Uterus (tissue), 4 donors: Measurements from ENCODE around the gene BUD31. TPM values are rescaled to one million over a fixed set of nuclear protein-coding genes. Genes with fewer than 3 reads are reported as not detected.

Source experiments
- DNase-seq, 2 donors: peaks; one replicate each; pipeline ENCODE4 v3.0.0-alpha.2; 2019 to 2020
- H3K27ac ChIP-seq, 2 donors: fragments of 200-600 bp; sonication (generic); 1 replicate in 1 of 2; 2 replicates in 1 of 2; pipeline ENCODE4 v1.5.1; 2016 to 2018
- H3K27me3 ChIP-seq, 2 donors: fragments of 200-600 bp; sonication (generic); one replicate each; pipeline ENCODE4 v1.5.1; 2018 to 2019; ENCODE audit warnings: control low read depth in 1 of 2
- H3K36me3 ChIP-seq, 2 donors: fragments of 200-600 bp; sonication (generic); one replicate each; pipeline ENCODE4 v1.5.1; 2019; ENCODE audit warnings: control low read depth in 1 of 2
- H3K4me1 ChIP-seq, 2 donors: fragments of 200-600 bp; sonication (generic); one replicate each; pipeline ENCODE4 v1.5.1; 2018 to 2019; ENCODE audit warnings: control low read depth in 1 of 2
- H3K4me3 ChIP-seq, 2 donors: fragments of 200-600 bp; sonication (generic); 1 replicate in 1 of 2; 2 replicates in 1 of 2; pipeline ENCODE4 v1.5.1; 2018 to 2019; ENCODE audit warnings: mild to moderate bottlenecking in 1 of 2
- H3K9me3 ChIP-seq, 2 donors: fragments of 200-600 bp; sonication (generic); one replicate each; pipeline ENCODE4 v1.5.1; 2019; ENCODE audit warnings: control low read depth in 1 of 2
- POLR2A ChIP-seq, 2 donors: fragments of 450-650 bp; IDR thresholded peaks; one replicate each; pipeline ENCODE4 v1.6.1; 2016; ENCODE audit warnings: antibody characterized with exemption in 2 of 2, mild to moderate bottlenecking in 1 of 2, moderate library complexity in 1 of 2
- intact Hi-C: fragments of 100-400 bp; cut with DNase I; formaldehyde crosslinking; loops from one replicate; pipeline ENCODE4 v1.15.1; 2023; ENCODE audit warnings: low total_unique reads
- total RNA-seq, 4 donors: library from RNA; depleted of rRNA in 3 of 4; stranded (reverse); fragments of >200 nt in 3 of 4; gene quantifications; one replicate each; pipeline versions ENCODE4 v1.1.0 to v1.2.4, GENCODE V29; 2014 to 2023
- TF ChIP-seq, protein P1 (sequence below), 4 experiments: fragments of 200-600 bp in 2 of 4; fragments of 450-650 bp in 2 of 4; sonication (generic) in 2 of 4; IDR thresholded peaks; one replicate each; pipeline ENCODE4 v1.5.1; 2016 to 2019; ENCODE audit warnings: antibody characterized with exemption in 4 of 4, mild to moderate bottlenecking in 2 of 4, moderate library complexity in 1 of 4
- donor health status: DM: yes; HTN: yes; CAD: no.

The BUD31 gene
- total RNA-seq, 4 donors from 2014 or later: 29.4 to 93.2 (median 54.4) TPM

- peaks cover 6% of the 10 kb centered on the region in 2 donors for H3K4me1 ChIP-seq
- peak within 1 kb of the TSS; percentile 73 to 87 for H3K4me3 ChIP-seq
- intact Hi-C loops: no loop called here
- no peaks in the 10 kb centered on the region for H3K9me3 ChIP-seq
- no peaks in the 10 kb centered on the region for H3K27me3 ChIP-seq
- H3K27ac ChIP-seq: peak within 1 kb of the TSS; percentile 88 to 91
- peak; percentile 93 to 97 for DNase-seq
- H3K36me3 ChIP-seq: no peaks in the 10 kb centered on the region
- peak in 1 of 2 donors; percentile 62 for TF ChIP-seq POLR2A (IDR thresholded peaks at IDR 0.05)
- TF ChIP-seq, protein P1, sequence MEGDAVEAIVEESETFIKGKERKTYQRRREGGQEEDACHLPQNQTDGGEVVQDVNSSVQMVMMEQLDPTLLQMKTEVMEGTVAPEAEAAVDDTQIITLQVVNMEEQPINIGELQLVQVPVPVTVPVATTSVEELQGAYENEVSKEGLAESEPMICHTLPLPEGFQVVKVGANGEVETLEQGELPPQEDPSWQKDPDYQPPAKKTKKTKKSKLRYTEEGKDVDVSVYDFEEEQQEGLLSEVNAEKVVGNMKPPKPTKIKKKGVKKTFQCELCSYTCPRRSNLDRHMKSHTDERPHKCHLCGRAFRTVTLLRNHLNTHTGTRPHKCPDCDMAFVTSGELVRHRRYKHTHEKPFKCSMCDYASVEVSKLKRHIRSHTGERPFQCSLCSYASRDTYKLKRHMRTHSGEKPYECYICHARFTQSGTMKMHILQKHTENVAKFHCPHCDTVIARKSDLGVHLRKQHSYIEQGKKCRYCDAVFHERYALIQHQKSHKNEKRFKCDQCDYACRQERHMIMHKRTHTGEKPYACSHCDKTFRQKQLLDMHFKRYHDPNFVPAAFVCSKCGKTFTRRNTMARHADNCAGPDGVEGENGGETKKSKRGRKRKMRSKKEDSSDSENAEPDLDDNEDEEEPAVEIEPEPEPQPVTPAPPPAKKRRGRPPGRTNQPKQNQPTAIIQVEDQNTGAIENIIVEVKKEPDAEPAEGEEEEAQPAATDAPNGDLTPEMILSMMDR (IDR thresholded peaks at IDR 0.05): peak in 2 of 4 experiments; percentile 5 to 49
Measured at GRCh38 chr7:99438573-99439480, 30.1 kb downstream of the BUD31 start, which contains the start of the genes CPSF4 and PTCD1. TSS of gene CPSF4 (plus strand) at chr7:99438943. CDS start at chr7:99439083, 140 bp downstream. TSS of gene PTCD1 (minus strand) at chr7:99438798. CDS start at chr7:99435242, 3,556 bp downstream.

DNA sequence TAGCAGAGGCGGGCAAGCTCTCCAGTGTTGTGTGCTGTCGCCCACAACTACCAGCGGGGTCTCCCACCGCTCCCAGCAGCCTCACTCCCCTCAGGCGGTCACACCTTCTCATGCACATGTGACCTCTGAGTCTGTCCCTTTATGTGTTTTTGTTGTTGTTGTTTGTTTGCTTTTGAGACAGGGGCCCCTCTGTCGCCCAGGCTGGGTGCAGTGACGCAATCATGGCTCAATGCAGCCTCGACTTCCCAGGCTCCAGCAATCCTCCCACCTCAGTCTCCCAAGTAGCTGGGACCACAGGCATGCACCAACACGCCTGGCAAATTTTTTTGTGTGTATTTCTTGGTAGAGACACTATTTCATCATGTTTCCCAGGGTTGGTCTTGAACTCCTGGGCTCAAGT lies 31.4 kb downstream of the BUD31 start:
- Histone ChIP-seq H3K36me3 (no peaks in the 10 kb centered on the region), H3K27me3 (no peaks in the 10 kb centered on the region), H3K4me3 (peak overlapping the region; percentile 73 to 87), H3K9me3 (no peaks in the 10 kb centered on the region), H3K4me1 (peaks cover 6% of the 10 kb centered on the region in 2 donors), H3K27ac (no peak overlapping the region)
- intact Hi-C loops: no loop called here
- DNase-seq: no peak
- TF ChIP-seq, protein P1 (IDR thresholded peaks at IDR 0.05): no peak
- TF ChIP-seq POLR2A (IDR thresholded peaks at IDR 0.05): no peak

DNA sequence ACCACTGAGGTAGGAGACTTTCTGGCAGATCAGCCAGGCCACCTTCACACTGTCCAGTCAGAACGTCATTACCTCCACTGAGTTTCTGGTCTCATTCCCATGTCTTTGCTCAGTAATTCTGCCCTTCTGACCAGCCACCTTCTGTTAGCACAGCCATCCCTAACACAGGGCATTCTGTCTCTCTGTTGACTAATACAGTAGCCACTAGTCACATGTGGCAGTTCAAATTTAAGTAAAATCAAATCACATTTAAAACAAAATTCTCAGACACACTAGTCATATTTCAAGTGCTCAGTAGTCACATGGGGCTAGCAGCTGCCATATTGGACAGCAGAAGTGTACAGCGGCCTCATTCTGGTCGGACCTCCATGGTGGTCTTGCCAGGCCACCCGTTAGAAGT lies 37.3 kb downstream of the BUD31 start:
- H3K9me3 ChIP-seq: no peaks in the 10 kb centered on the region
- H3K36me3 ChIP-seq: no peaks in the 10 kb centered on the region
- H3K27ac ChIP-seq: no peak overlapping the region
- TF ChIP-seq, protein P1 (IDR thresholded peaks at IDR 0.05): no peak
- no peak for TF ChIP-seq POLR2A (IDR thresholded peaks at IDR 0.05)
- H3K27me3 ChIP-seq: no peaks in the 10 kb centered on the region
- intact Hi-C loops: no loop called here
- no peaks in the 10 kb centered on the region for H3K4me1 ChIP-seq
- no peak for DNase-seq
- no peak overlapping the region for H3K4me3 ChIP-seq

DNA sequence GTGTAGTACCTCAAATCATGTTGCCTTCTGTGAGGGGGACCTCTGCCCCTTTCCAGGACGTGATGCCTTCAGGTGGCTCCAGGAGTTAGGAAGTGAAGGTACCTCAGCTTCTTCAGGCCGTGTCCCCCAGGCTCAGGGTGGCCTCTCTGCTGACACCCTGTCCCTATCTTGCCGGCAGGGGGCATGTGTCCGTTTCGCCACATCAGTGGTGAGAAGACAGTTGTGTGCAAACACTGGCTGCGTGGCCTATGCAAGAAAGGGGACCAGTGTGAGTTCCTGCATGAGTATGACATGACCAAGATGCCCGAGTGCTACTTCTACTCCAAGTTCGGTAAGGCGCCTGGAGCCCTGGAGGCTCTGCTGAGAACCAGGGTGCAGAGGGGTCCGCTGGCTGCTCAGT lies 39.2 kb downstream of the BUD31 start:
- intact Hi-C loops: no loop called here
- Histone ChIP-seq H3K36me3 (no peaks in the 10 kb centered on the region), H3K4me1 (no peaks in the 10 kb centered on the region), H3K4me3 (no peak overlapping the region), H3K27me3 (no peaks in the 10 kb centered on the region), H3K27ac (no peak overlapping the region), H3K9me3 (no peaks in the 10 kb centered on the region)
- no peak for DNase-seq
- no peak for TF ChIP-seq POLR2A (IDR thresholded peaks at IDR 0.05)
- TF ChIP-seq, protein P1 (IDR thresholded peaks at IDR 0.05): no peak

DNA sequence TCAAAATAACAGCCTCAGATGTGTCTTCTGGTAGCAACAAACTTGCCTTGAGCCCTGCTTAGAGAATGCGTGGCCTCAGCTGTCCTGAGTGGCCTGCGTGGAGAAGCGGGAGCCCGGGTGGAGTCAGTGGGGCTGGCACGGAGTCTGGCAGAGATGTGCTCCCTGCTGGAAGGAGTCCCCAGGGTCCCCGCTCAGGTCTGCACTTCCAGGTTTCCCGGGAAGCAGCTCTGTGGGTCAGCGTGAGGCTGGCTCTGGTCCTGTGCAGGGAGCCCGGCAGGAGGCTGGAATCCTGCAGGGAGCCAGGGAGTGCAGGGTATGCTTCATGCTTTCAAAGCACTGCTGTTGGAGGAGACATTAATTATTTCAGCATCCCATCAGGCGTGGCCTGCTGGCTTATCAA lies 40.1 kb downstream of the BUD31 start:
- TF ChIP-seq POLR2A (IDR thresholded peaks at IDR 0.05): no peak
- TF ChIP-seq, protein P1 (IDR thresholded peaks at IDR 0.05): no peak
- DNase-seq: no peak
- Histone ChIP-seq H3K9me3 (no peaks in the 10 kb centered on the region), H3K36me3 (no peaks in the 10 kb centered on the region), H3K27me3 (no peaks in the 10 kb centered on the region), H3K27ac (no peak overlapping the region), H3K4me3 (no peak overlapping the region), H3K4me1 (no peaks in the 10 kb centered on the region)
- intact Hi-C loops: no loop called here
